Amygdala (tissue), 56 donors: Measurements from ENCODE around the gene KIAA0586.
A peak's percentile ranks its signal among the peaks of the same experiment; 100 is the strongest.
"Not testable (repeated sequence)": the region's sequence is repeated elsewhere in the genome, so short reads cannot be mapped to it uniquely, and the experiment has no call there.

ENCODE experiments used
- DNase-seq, 56 donors: peaks; one replicate each; lab custom pipeline; 2025; lab: John Stamatoyannopoulos, UW

KIAA0586 gene

GRCh38 chr14:58427281-58428117 is at the start of gene KIAA0586, which contains the start of gene TIMM9:
Gene KIAA0586 (plus strand): TSS chr14:58427719. CDS start chr14:58428265, 546 bp downstream.
Gene TIMM9 (minus strand): TSS chr14:58427531. CDS start chr14:58411945, 15,586 bp downstream.
- peak; percentile 25 to 95 (median 86) for DNase-seq

GRCh38 chr14:58390830-58391229 is 36.7 kb upstream of the KIAA0586 start:
- no peak for DNase-seq

GRCh38 chr14:58395562-58395811 is 32.0 kb upstream of the KIAA0586 start:
- DNase-seq: no peak

DNA sequence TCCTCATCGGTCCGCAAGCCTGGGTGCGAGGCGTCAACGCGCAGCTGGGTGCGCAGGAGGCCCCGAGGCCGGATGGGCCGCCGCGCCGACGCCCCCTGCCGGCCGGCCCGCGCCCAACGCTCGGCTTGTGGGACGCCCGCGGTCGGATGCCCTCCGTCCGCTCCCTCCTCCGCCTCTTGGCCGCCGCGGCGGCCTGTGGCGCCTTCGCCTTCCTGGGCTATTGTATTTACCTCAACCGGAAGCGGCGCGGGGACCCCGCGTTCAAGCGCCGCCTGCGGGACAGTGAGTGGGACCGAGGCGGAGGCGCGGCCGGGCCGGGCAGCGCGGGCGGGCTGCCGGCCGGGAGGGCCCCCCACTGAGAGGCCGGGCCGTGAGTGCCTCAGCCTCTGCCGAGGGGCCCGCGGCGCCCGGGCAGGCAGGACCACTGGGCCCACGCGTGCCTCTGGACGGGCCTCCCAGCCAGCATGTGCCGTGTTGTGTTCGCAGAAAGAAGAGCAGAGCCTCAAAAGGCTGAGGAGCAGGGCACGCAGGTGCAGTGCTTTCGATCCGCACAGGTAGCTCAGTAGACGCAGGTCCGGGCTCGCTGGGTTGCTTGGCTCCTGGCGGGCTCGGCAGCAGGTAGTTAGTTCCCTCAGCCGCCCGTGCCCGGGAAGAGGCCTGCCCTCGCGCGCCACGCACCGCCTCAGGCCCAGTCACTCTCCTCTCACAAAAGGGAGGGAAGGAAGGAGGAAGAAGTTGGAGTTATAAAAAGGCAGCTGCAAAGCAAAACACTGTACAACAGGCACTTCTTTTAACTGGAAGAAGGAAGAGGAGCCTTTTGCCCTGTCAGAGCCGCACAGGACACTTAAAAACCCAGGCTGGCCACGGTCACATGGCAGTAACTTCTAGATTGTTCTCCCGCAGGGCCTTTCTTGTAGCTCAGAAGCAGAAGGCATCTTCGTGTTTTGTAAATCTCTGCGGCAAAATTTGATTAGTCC is 31.4 kb upstream of the KIAA0586 start, which contains the start of gene TOMM20L:
Gene TOMM20L, plus strand, starts transcription at position 119 of the 977 bp plus-strand sequence. Its CDS starts 28 bp downstream, at position 147.
- peak in 32 of 56 donors; percentile 6 to 71 (median 30) for DNase-seq

GRCh38 chr14:58397156-58397555 is 30.4 kb upstream of the KIAA0586 start:
- DNase-seq: no peak

- DNase-seq: no peak
These were observed 29.0 kb upstream of the KIAA0586 start for GRCh38 chr14:58398495-58398894.

GRCh38 chr14:58398895-58399294 is 28.6 kb upstream of the KIAA0586 start:
- no peak for DNase-seq

DNA sequence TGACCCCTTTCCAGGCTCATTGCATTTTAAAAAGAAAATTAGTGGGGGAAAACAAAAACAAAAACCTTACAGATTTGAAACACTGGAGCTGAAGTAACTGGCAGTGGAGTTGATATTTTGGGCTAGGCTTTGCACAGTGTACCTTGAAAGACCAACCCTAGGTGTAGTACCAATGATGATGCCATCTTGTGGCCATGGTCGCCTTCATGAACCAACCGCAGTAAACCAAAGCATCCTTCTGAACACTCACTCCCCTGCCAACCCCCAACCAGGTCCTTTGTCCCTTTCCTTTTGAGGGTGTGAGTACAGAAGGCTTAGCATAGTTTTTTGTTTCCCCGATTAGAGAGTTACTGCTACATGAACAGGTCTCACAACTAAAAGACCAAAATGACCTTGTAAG is 25.9 kb upstream of the KIAA0586 start:
- no peak for DNase-seq

GRCh38 chr14:58408681-58409215 is 18.8 kb upstream of the KIAA0586 start:
- DNase-seq: peak in 8 of 56 donors; percentile 3 to 38 (median 12)

DNA sequence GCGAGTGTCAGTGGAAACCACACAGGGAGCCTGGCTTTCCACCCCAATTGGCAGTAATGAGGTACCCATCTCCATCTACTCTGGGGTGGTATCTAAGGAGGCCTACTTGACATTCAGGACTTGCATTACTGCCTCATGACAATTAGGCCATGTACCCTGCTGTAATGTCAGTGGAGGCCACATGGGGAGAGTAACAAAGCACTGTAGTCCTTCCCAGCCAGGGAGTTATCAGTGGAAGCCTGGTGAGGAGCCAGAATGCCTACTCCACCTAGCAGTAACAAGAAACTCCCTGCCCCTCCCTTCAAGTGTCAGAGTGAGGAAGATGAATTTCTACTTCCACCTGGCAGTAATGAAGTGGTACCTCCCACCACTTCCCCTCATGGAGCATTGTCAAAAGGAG is 12.7 kb upstream of the KIAA0586 start:
- DNase-seq: no peak

DNA sequence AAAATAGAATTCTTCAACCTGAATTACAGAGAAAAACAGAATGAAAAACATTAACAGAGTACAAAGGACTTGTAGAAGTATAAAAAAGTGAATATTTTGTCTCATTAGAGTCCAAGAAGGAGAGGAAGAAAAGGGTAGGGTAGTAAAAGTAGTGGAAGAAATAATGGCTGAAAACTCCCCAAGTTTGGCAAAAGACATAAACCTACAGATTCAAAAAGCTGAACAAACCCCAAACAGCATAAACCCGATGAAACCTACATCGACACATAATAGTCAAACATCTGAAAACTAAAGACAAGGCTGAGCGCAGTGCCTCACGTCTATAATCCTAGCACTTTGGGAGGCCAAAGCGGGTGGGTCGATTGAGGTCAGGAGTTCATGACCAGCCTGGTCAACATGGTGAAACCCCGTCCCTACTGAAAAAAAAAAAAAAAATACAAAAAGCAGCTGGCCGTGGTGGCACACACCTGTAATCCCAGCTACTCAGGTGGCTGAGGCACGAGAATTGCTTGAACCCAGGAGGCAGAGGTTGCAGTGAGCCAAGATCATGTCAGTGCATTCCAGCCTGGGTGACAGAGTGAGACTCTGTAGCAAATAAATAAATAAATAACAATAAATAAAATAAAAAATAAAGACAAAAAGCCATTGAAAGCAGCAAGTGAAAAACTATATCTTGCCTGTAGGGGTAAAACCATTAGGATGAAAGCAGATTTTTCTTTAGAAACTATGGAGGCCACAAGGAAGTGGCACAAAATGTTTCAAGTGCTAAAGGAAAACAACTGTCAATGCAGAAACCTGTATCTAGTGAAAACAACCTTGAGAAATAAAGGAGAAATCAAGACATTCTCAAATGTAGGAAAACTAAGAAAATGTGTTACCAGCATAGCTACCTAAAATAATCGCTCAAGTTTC is 11.6 kb upstream of the KIAA0586 start:
- no peak for DNase-seq

DNA sequence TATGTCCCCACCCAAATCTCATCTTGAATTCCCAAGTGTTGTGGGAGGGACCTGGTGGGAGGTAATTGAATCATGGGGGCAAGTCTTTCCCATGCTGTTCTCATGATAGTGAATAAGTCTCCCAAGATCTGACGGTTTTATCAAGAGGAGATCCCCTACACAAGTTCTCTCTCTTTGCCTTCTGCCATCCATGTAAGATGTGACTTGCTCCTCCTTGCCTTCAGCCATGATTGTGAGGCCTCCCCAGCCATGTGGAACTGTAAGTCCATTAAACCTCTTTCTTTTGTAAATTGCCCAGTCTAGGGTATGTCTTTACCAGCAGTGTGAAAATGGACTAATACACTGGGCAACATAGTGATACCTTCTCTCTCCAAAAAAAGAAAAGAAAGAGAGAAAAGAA is 10.6 kb upstream of the KIAA0586 start:
- not testable (repeated sequence) for DNase-seq

DNA sequence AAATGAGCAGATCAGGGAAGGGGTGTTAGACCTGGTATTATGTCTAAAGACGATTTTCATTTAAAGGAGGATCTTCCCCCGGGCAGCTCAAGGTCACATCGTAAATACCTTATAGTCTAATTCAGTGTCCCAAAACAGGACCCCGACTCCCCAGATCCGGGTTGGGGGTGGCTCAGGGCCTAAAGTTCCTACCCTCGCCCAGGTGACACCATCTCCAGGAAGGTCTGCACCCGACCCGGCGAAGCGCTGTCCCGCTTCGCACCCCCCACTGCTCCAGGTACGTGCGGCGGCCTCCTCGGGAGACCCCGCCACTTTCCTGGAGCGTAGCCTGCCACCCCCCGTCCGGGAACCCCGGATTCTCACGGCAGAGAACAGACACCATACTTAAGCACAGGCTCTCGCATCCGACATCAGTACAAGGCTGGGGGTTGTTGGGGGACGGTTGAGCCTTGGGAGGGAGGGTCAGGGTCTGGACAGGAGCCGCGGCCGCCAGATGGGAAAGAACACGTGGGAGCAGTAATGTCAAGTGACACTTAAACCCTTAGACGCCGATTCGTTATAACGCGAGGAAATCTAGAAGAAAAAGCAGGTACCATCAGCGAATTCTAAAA is 744 bp upstream of the KIAA0586 start:
- peak in 53 of 56 donors; percentile 10 to 84 (median 50) for DNase-seq

GRCh38 chr14:58428118-58428683 is 682 bp downstream of the KIAA0586 start:
- peak in 4 of 56 donors; percentile 1 to 9 (median 6) for DNase-seq

GRCh38 chr14:58430156-58430555 is 2.6 kb downstream of the KIAA0586 start:
- DNase-seq: no peak

- no peak for DNase-seq
These were observed 12.0 kb downstream of the KIAA0586 start for GRCh38 chr14:58439476-58439875.

DNA sequence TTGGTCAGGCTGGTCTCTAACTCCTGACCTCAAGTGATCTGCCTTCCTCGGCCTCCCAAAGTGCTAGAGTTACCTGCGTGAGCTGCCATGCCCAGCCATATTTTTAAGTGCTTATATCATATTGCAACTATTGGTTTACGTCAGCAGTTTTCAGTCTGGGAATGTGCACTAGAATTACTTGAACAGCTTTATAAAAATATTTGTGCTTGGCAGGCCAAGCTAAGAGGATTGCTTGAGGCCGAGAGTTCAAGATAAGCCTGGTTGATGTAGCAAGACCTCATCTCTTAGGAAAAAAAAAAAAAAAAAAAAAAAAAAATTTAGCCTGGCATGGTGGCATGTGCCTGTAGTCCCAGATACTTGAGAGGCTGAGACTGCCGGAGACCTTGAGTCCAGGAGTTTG is 17.1 kb downstream of the KIAA0586 start:
- DNase-seq: no peak

DNA sequence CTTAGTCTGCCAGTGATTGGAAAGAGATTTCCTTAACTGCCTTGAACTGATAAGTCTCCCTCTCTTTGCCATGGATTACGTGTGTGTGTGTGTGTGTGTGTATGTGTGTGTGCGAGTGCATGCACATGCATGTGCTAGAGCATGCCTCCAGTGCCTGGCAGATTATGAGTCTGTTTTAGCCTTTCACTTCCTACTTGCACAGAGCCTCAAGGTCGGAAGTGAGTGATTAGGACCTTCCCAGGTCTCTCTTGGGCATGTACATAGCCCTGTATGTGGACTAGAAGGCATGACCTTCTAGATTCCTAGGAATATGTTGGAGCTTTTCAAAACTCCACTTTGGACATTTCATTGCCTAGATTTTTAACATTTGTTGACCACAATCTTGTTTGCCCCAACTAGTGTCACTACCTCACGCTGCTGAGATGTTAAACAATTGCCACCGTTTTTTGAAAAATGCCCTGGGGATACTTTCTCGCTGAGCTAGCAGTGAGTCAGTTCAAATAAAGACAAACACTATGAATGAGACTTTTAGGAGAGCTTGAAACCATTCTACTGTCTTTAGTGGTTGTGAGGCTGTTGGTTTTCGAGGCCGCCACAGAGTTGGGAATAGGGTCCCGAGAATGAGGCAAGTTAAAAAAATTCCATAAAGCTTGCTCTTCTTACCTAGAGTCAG is 28.2 kb downstream of the KIAA0586 start:
- no peak for DNase-seq
